HFF-Myc (cell line): ENCODE results near the gene CDH4.

Experiments
- DNase-seq: peaks from one replicate; pipeline ENCODE4 v3.0.0-alpha.2; 2011; ENCODE audit warnings: low read depth; ENCODE audit errors: extremely low read depth
- H3K4me3 ChIP-seq: replicated peaks from 2 replicates; pipeline ENCODE4 v1.5.1; 2011; ENCODE audit warnings: low read depth, mild to moderate bottlenecking, control low read depth, low read length
- CTCF ChIP-seq: IDR thresholded peaks from 2 replicates; pipeline ENCODE4 v1.5.1; 2012; ENCODE audit warnings: mild to moderate bottlenecking, low read depth, low read length, control low read depth; ENCODE audit errors: missing control alignments

The CDH4 gene

GRCh38 chr20:61807471-61808160, 555.6 kb downstream of the CDH4 start:
- TF ChIP-seq CTCF, result no peak
- no peak for DNase-seq
- H3K4me3 ChIP-seq, result no peak overlapping the region

DNA sequence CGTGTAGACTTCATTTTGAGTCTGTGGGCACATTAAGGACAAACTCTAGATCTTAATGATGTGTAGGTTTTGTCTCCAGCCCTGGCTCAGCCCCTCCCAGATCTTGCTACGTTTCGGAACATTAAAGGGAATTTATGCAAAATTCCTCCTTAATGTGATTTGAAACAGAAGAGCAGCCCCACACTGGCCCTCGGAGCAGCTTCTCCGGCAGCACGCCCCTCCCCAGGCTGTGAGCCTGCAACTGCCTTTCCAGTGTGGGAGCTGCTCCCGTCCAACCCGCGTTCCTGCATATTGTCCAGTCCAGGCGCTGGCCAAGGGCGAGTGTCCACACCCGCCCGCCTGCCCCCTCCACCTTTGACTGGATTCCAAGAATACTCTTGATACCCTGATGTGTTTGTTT, 556.4 kb downstream of the CDH4 start:
- no peak for TF ChIP-seq CTCF
- DNase-seq, result no peak
- H3K4me3 ChIP-seq, result no peak overlapping the region

- H3K4me3 ChIP-seq, result no peak overlapping the region
- no peak for TF ChIP-seq CTCF
- no peak for DNase-seq
Measured at GRCh38 chr20:61809006-61809770, 557.1 kb downstream of the CDH4 start.

- no peak for TF ChIP-seq CTCF
- H3K4me3 ChIP-seq, result no peak overlapping the region
- no peak for DNase-seq
Measured at GRCh38 chr20:61810066-61810737, 558.1 kb downstream of the CDH4 start.

- H3K4me3 ChIP-seq, result no peak overlapping the region
- no peak for DNase-seq
- TF ChIP-seq CTCF, result no peak
Measured at GRCh38 chr20:61810738-61811135, 558.7 kb downstream of the CDH4 start.

- TF ChIP-seq CTCF, result no peak
- no peak for DNase-seq
- no peak overlapping the region for H3K4me3 ChIP-seq
Measured at GRCh38 chr20:61811166-61811565, 559.1 kb downstream of the CDH4 start.
